Renal cortex interstitium (tissue), 15 donors: ENCODE measurements around the gene DMBX1. TPM values are rescaled to one million over a fixed set of nuclear protein-coding genes. Genes with fewer than 3 reads are reported as not detected.

Source experiments
- DNase-seq, 11 donors: peaks; one replicate each; pipeline ENCODE4 v3.0.0-alpha.2; 2013; ENCODE audit warnings: low read depth in 9 of 11, low spot score in 4 of 11; ENCODE audit errors: extremely low read depth in 1 of 11
- long read RNA-seq, 16 experiments: transcript quantifications; one replicate each; lab custom pipeline, GENCODE V29; 2026
- polyA plus RNA-seq, 3 donors: library from polyadenylated mRNA; unstranded; fragments of 120-200 nt; gene quantifications; one replicate each; pipeline ENCODE4 v1.2.1, GENCODE V29; 2013; ENCODE audit not compliant: insufficient read length in 3 of 3

The DMBX1 gene
- polyA plus RNA-seq: under 1 TPM in 1 of 3 donors, not detected in 2; 0.05 TPM
- long read RNA-seq, donor 1: 0 reads
- long read RNA-seq, donor 2: 0 reads
- long read RNA-seq, donor 3: 0 reads
- long read RNA-seq, donor 4: 0 reads
- long read RNA-seq, donor 5: 0 reads
- long read RNA-seq, donor 6: 0 reads
- long read RNA-seq, donor 7: 0 reads
- long read RNA-seq, donor 8: 0 reads
- long read RNA-seq, donor 9: 0 reads
- long read RNA-seq, donor 10: 0 reads
- long read RNA-seq, donor 11: 0 reads
- long read RNA-seq, donor 12: 0 reads
- long read RNA-seq, donor 13: 0 reads
- long read RNA-seq, donor 14: 0 reads
- long read RNA-seq, donor 15: 0 reads
- long read RNA-seq, donor 16: 0 reads

GRCh38 chr1:46489638-46490405, at the start of gene DMBX1:
Gene DMBX1 (plus strand): TSS chr1:46489836. CDS start chr1:46507011, 17,175 bp downstream.
- DNase-seq: no peak

DNA sequence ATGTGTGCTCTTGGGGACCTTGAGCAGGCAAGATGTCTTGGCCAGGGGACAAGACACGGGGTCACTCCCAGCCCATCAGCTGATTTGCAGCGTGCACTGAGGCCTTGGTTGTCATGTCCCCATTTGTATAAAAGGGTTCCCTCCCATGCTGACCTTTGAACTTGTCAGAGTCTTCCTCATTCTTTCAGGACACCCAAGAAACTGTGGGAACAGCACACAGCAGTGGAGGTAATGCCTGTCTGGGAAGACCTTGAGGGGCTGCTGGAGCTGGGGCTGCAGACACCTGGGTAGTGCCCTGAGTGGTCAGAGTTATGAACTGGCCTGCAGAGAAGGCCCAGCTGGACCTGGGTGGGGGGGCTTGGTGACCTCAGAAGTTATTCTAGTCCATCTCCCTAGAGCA, 49.2 kb upstream of the DMBX1 start:
- DNase-seq: no peak

GRCh38 chr1:46442317-46443161, 47.1 kb upstream of the DMBX1 start:
- peak in 6 of 11 donors; percentile 43 to 57 (median 50) for DNase-seq

DNA sequence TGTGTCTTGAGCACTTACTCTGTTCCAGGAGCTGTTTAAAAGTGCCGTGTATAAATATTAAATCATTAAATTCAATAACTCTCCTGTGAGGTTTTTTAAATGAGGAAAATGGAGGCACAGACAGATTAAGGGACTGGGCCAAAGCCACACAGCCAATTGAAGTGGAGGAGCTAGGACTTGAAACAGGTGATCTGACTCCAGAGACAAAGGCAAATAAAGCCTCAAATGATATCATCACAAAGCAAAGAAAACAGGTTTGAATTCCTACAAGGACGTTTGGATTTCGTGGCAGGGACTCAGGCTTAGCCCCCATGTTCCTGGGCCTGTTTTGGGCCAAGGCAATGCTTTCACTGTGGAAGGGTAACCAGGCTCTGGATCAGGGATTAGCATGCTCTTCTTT, 45.2 kb upstream of the DMBX1 start:
- DNase-seq: no peak

GRCh38 chr1:46445773-46446256, 43.8 kb upstream of the DMBX1 start:
- DNase-seq: no peak

DNA sequence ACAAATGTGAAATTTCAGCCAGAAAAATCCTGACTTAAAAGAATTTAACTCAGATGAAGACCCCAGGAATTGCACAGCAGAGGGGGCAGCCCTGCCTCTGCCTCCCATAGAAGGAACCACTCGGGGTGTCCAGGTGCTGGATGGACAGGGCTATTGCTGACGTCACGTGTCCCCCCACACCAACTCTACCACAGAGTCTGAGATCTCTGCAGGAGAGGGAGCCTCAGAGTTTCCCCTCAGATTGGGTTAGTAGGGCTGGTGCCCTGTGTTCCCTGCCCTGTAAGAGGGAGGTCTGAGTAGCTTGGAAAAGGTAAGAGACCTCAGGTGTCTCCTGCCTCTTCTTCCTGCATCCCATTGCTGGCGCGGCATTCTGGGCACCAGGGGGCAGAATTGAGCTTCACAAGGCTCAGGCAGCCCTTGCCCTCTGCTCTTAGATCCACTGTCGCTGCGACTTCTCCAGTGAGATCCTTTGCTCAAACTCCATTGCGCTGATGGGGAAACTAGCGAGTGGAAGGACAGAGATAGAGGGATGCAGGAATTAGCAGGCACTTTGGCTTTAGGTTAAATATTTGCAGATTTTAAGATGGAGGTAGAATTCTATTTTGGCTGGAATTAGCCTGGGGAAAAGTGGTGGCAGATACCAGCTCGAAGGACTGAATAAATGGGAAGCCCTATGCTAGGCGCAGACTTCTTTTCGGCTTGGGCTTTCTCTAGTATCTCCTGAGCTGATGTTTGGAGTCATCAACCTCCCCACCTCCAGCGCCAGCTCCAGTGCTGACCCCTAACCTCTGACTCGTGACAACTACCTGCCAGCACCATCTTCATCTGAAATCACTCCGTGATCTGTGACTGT, 42.8 kb upstream of the DMBX1 start:
- DNase-seq: peak in 9 of 11 donors; percentile 44 to 80 (median 70)

- DNase-seq: no peak
Observed at GRCh38 chr1:46447499-46448108, 42.0 kb upstream of the DMBX1 start.

DNA sequence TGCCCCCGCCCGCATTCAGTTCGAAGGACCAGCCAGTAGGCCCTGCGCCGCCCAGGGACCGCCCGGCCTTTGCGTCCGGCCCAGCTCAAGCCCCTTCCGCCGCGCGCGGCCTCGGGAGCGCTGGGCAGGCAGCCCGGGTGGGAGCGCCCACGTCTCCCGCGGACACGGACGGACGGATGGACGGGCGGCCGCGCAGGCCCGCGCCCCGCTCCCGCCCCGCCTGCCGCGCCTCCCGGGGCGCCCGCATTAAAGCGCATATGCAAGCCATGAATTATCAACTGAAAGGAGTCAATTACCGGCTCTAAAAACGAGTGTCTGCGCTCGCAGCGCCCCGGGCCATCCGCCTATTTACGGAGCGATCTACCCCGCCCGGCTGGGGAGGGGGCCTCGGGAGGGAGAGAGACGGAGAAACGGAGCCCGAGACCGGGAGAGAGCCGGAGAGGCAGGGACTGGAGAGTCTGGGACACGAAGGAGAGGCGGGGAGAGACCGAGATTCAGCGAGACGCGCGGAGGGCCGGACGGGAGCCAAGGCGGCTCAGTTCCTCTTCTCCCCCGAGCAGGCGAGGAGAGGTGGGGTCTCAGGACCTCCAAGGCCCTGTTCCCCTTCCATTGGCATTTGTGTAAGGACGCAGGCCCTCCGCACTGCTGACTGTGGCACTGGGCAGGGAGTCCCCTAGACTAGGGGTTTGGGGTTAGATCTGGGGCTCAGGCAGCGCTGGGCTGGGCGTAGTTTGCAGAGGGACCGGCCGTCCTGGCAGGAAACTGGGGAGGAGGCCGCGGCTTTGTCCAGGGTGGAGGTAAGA, 41.3 kb upstream of the DMBX1 start:
- no peak for DNase-seq

- DNase-seq: no peak
Observed at GRCh38 chr1:46449223-46450159, 40.1 kb upstream of the DMBX1 start.

GRCh38 chr1:46450160-46450517, 39.5 kb upstream of the DMBX1 start:
- DNase-seq: no peak

DNA sequence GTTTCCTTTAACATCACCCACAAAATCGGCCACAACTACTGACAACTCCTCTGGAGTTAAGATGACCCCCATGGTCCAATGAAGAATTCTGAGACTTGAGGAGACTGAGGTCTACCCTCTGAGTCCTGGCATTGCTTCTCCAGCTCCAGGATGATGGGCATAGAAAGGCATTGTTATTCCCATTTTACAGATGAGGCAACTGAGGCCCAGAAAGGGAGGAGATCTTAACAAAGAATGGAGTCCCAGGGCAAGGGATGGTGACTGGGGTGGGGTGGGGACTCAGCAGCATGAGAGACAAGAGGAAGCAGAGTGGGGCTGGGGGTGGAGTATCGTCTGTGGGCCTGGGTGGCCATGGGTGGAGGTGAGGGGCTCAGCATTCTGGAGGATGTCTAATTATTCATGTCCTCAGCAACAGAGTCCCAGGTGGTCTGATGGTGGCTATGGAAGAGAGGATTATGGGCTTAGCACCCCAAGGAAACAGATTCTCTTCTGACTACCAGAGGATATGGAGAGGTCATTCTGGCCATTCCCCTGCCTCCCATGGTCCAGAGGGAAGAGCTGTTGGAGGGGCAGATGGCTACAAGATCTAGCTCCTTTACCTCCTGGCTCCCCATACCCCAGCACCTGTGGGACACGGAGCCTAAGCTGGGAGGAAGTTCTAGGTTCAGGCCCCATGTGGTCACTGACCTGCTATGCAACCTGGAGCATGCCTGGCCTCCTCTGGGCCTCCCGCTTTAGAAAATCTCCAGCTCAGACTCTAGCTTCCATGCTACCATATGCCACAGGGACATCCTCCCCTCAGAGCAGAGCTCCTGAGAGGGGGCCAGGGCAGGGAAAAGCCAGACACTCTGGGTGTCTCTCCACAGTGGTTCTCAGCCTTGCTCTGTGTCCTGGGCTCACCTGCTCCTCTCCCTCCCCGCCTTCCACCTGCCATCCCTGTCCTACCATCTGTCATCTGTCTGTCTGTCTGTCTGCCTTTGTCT, 37.4 kb upstream of the DMBX1 start:
- no peak for DNase-seq

- no peak for DNase-seq
Observed at GRCh38 chr1:46452931-46453325, 36.7 kb upstream of the DMBX1 start.

DNA sequence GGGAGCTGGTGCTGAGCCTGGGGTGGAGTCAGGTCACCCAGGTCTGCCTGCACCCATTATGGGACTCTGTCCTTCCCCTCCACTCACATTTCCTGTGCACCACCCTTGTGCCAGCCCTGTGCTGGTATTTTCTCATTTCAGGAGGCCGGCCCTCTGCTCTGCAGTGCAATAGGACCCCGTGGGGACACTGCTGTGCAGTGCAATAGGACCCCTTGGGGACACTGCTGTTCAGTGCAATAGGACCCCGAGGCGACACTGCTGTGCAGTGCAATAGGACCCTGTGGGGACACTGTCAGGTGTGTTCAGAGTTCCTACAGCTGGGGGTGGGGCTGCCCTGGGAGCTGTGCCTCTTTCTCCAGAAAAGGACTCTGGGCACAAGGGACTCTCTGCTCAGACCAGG, 36.2 kb upstream of the DMBX1 start:
- DNase-seq: no peak

DNA sequence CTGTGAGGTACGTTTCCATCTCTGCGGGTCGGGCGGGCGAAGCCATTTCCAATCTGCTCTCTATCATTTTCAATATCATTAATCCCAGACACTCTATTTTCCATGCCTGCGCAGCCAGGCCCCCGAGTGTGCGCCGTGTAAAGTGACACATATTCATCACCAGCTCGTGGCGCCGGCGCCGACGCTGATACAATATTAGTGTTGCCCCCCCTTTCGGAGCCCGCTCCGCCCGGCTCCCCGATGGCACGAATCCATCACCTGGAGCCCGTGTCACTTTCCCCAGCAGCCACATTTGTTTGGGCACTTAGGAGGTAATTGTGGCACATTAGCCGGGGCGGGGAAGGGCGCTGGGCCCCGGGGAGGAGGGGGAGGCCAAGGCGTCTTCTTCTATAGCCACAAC, 33.7 kb upstream of the DMBX1 start:
- DNase-seq: no peak

GRCh38 chr1:46456411-46456963, 33.1 kb upstream of the DMBX1 start:
- DNase-seq: no peak
